Measurements from ENCODE around the gene ESYT2. TPM values are rescaled to one million over a fixed set of nuclear protein-coding genes. Genes with fewer than 3 reads are reported as not detected.

The ESYT2 gene
- total RNA-seq, 1 donor from 2014 or later: 23.3 TPM

- Mint-ChIP-seq H3K27ac (ENCODE audit: unreplicated experiment) (no peak overlapping the region), H3K36me3 (ENCODE audit: low read depth) (peaks cover 15% of the 10 kb centered on the region), H3K9me3 (no peaks in the 10 kb centered on the region), H3K4me3 (peak overlapping the region; percentile 14), H3K4me1 (peaks cover 35% of the 10 kb centered on the region), H3K27me3 (ENCODE audit: low read depth) (no peaks in the 10 kb centered on the region)
- DNase-seq (ENCODE audit: low read depth, low spot score): no peak
- TF ChIP-seq CTCF (conservative IDR thresholded peaks at IDR 0.05): no peak
These were observed 38.1 kb upstream of the ESYT2 start for GRCh38 chr7:158867214-158867984.

- H3K27ac Mint-ChIP-seq (ENCODE audit: unreplicated experiment): no peak overlapping the region
- H3K27me3 Mint-ChIP-seq (ENCODE audit: low read depth): no peaks in the 10 kb centered on the region
These were observed 36.7 kb upstream of the ESYT2 start for GRCh38 chr7:158865977-158866376.

GRCh38 chr7:158865462-158865922, 36.2 kb upstream of the ESYT2 start:
- no peak overlapping the region for H3K27ac Mint-ChIP-seq (ENCODE audit: unreplicated experiment)
- H3K4me3 Mint-ChIP-seq: no peak overlapping the region
- no peak for TF ChIP-seq CTCF (conservative IDR thresholded peaks at IDR 0.05)
- H3K27me3 Mint-ChIP-seq (ENCODE audit: low read depth): no peaks in the 10 kb centered on the region
- no peak for DNase-seq (ENCODE audit: low read depth, low spot score)
- H3K9me3 Mint-ChIP-seq: no peaks in the 10 kb centered on the region
- H3K36me3 Mint-ChIP-seq (ENCODE audit: low read depth): peaks cover 12% of the 10 kb centered on the region
- H3K4me1 Mint-ChIP-seq: peaks cover 47% of the 10 kb centered on the region

More at GRCh38 chr7:158865977-158866376, 36.7 kb upstream of the ESYT2 start:
- H3K36me3 Mint-ChIP-seq (ENCODE audit: low read depth): peaks cover 14% of the 10 kb centered on the region
- H3K4me1 Mint-ChIP-seq: peaks cover 43% of the 10 kb centered on the region
- TF ChIP-seq CTCF (conservative IDR thresholded peaks at IDR 0.05): no peak
- H3K4me3 Mint-ChIP-seq: no peak overlapping the region
- no peak for DNase-seq (ENCODE audit: low read depth, low spot score)
- no peaks in the 10 kb centered on the region for H3K9me3 Mint-ChIP-seq

- no peak for DNase-seq (ENCODE audit: low read depth, low spot score)
- H3K4me3 Mint-ChIP-seq: peak overlapping the region; percentile 74
- H3K27me3 Mint-ChIP-seq (ENCODE audit: low read depth): no peaks in the 10 kb centered on the region
- TF ChIP-seq CTCF (conservative IDR thresholded peaks at IDR 0.05): no peak
- H3K9me3 Mint-ChIP-seq: no peaks in the 10 kb centered on the region
- H3K27ac Mint-ChIP-seq (ENCODE audit: unreplicated experiment): no peak overlapping the region
- H3K4me1 Mint-ChIP-seq: peaks cover 47% of the 10 kb centered on the region
- peaks cover 12% of the 10 kb centered on the region for H3K36me3 Mint-ChIP-seq (ENCODE audit: low read depth)
These were observed 35.5 kb upstream of the ESYT2 start for GRCh38 chr7:158864833-158865232.

GRCh38 chr7:158864507-158864820, 35.2 kb upstream of the ESYT2 start:
- no peak overlapping the region for H3K27ac Mint-ChIP-seq (ENCODE audit: unreplicated experiment)
- H3K4me1 Mint-ChIP-seq: peaks cover 50% of the 10 kb centered on the region
- H3K9me3 Mint-ChIP-seq: no peaks in the 10 kb centered on the region
- no peaks in the 10 kb centered on the region for H3K27me3 Mint-ChIP-seq (ENCODE audit: low read depth)
- peaks cover 12% of the 10 kb centered on the region for H3K36me3 Mint-ChIP-seq (ENCODE audit: low read depth)
- no peak for TF ChIP-seq CTCF (conservative IDR thresholded peaks at IDR 0.05)
- H3K4me3 Mint-ChIP-seq: peak overlapping the region; percentile 80
- no peak for DNase-seq (ENCODE audit: low read depth, low spot score)
